H1 (cell line): ENCODE measurements around the gene LTB4R. TPM values are rescaled to one million over a fixed set of nuclear protein-coding genes. Genes with fewer than 3 reads are reported as not detected.

ENCODE experiments used
- BCL11A ChIP-seq, 2 experiments: IDR thresholded peaks; one replicate each; pipeline ENCODE4 v1.6.1; 2011; ENCODE audit warnings: low read depth in 2 of 2, low read length in 2 of 2, mild to moderate bottlenecking in 2 of 2
- BRCA1 ChIP-seq: IDR thresholded peaks from 2 replicates; pipeline ENCODE4 v1.6.1; 2012; ENCODE audit warnings: low read depth, low read length, improper control_type of control experiment
- EGR1 ChIP-seq: IDR thresholded peaks from 2 replicates; pipeline ENCODE4 v1.6.1; 2011; ENCODE audit warnings: low read depth, low read length, borderline replicate concordance
- EP300 ChIP-seq, 2 experiments: IDR thresholded peaks; 1 replicate in 1 of 2; 2 replicates in 1 of 2; pipeline ENCODE4 v1.6.1; 2011 to 2012; ENCODE audit warnings: low read depth in 2 of 2, low read length in 2 of 2, mild to moderate bottlenecking in 2 of 2, borderline replicate concordance in 1 of 2, inconsistent platforms in 1 of 2, moderate library complexity in 1 of 2
- FOSL1 ChIP-seq: IDR thresholded peaks from 2 replicates; pipeline ENCODE4 v1.6.1; 2011; ENCODE audit warnings: mild to moderate bottlenecking, low read depth, low read length, moderate library complexity; ENCODE audit not compliant: insufficient read depth
- KDM1A ChIP-seq: fragments of 200-600, 300-600 bp; sonication (generic); IDR thresholded peaks from 2 replicates; pipeline ENCODE4 v1.7.1; 2016; ENCODE audit warnings: mild to moderate bottlenecking, low read length, borderline replicate concordance
- PHF8 ChIP-seq: fragments of 200-600 bp; sonication (generic); conservative IDR thresholded peaks from 2 replicates; pipeline ENCODE4 v1.7.1; 2012; ENCODE audit warnings: low read depth, mild to moderate bottlenecking, inconsistent platforms, low read length, moderate library complexity
- POLR2AphosphoS5 ChIP-seq: IDR thresholded peaks from 2 replicates; pipeline ENCODE4 v1.6.1; 2011; ENCODE audit warnings: low read depth, low read length
- SIX5 ChIP-seq: IDR thresholded peaks from 2 replicates; pipeline ENCODE4 v1.6.1; 2011; ENCODE audit warnings: mild to moderate bottlenecking, low read depth, low read length
- SP2 ChIP-seq: IDR thresholded peaks from 2 replicates; pipeline ENCODE4 v1.6.1; 2012; ENCODE audit warnings: mild to moderate bottlenecking, low read length, inconsistent platforms
- SRF ChIP-seq: IDR thresholded peaks from 2 replicates; pipeline ENCODE4 v1.6.1; 2011; ENCODE audit warnings: mild to moderate bottlenecking, low read depth, low read length, moderate library complexity
- TCF12 ChIP-seq: IDR thresholded peaks from 2 replicates; pipeline ENCODE4 v1.6.1; 2011; ENCODE audit warnings: low read depth, mild to moderate bottlenecking, low read length
- polyA plus RNA-seq, 7 experiments: library from polyadenylated mRNA; depleted of rRNA in 3 of 7; stranded (reverse) in 5 of 7; unstranded in 2 of 7; fragments of >200 nt in 5 of 7; fragments of 200-250 nt in 2 of 7; gene quantifications; 1 replicate in 5 of 7; 2 replicates in 1 of 7; 4 replicates in 1 of 7; pipeline versions ENCODE4 v1.2.1 to v1.2.3, GENCODE V29; 2011 to 2013; ENCODE audit warnings: missing spikeins in 2 of 7, mixed read lengths in 2 of 7
- total RNA-seq: library from RNA; stranded (reverse); fragmentation: NEBNext Ultra II Directional; extraction: Animal tissue kit (Norgen Biotek cat#: 25700); gene quantifications from 2 replicates; pipeline ENCODE4 v1.2.1, GENCODE V29; 2021
- TF ChIP-seq, protein P1 (sequence below): IDR thresholded peaks from 2 replicates; pipeline ENCODE4 v1.6.1; 2011; ENCODE audit warnings: low read length, improper control_type of control experiment
- TF ChIP-seq, protein P2 (sequence below): IDR thresholded peaks from 2 replicates; pipeline ENCODE4 v1.6.1; 2012; ENCODE audit warnings: low read length, inconsistent platforms
- TF ChIP-seq, protein P3 (sequence below): IDR thresholded peaks from 2 replicates; pipeline ENCODE4 v1.6.1; 2011; ENCODE audit warnings: low read depth, mild to moderate bottlenecking, low read length; ENCODE audit not compliant: insufficient read depth

The LTB4R gene
- total and polyA plus RNA-seq, 2 of the 8 experiments (the other 6 are each of a cell fraction or from before 2014, with no cell fraction given): 4.1 to 6.7 TPM

DNA sequence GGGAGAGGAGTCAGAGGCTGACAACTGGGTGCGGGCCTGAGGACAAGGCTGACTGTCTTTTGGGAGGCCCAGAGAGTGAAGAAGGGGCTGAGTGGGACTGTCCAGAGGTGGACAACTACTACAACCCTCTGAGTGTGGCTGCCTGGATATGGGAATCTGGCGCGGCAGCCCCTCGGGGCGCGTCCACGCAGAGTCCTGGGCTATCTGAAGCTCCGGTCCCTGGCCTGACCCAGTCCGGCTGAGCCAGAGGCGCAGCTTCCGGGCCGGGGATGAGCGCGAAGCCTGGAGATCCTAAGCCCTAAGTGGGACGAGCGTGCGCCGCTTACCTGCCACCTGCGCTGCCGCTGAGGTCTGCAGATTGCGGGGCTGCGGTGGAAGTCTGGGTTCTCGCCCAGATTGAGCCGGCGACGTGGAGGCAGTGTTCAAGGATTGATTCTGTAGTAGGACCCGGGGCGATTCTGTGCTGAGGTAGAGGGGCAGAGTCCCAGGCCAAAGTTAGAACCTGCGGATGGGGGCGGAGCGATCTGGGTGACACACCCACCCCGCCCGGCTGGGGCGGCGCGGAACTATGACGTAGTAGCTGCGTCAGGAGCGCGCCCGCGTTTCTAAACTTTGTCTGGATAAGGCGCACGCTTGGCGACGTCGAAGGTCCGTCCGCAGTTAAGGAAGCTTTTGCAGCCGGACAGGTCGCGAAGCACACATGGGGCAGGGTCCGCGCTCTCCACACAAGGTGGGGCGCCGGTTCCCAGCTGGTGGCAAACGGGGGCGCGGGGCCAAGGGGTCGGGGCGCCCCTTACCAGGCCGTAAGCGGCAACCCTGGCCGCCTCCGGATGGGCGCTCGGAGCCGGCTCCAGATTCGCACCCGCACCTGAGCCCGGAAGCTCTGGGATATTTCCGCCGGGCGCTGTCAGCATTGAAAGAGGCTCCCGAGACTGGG is 11.8 kb upstream of the LTB4R start, which contains the start of the genes DHRS1 and NOP9 (continued):
- TF ChIP-seq POLR2AphosphoS5 (peak; percentile 86), BRCA1 (no peak; the same call in 1 of the 2 replicates), SP2 (no peak), KDM1A (no peak), PHF8 (peak; percentile 82), TCF12 (no peak), SIX5 (no peak), SRF (peak; percentile 91), FOSL1 (no peak), EP300 (IDR thresholded peaks at IDR 0.05; ENCODE audit: borderline replicate concordance in 1 of 2, low read depth in 2 of 2, low read length in 2 of 2) (peak in 1 of 2 experiments; percentile 10; a peak in 1 of 3 replicates), EGR1 (no peak), BCL11A (IDR thresholded peaks at IDR 0.05; ENCODE audit: low read depth in 2 of 2, low read length in 2 of 2) (no peak)
- TF ChIP-seq, protein P1, sequence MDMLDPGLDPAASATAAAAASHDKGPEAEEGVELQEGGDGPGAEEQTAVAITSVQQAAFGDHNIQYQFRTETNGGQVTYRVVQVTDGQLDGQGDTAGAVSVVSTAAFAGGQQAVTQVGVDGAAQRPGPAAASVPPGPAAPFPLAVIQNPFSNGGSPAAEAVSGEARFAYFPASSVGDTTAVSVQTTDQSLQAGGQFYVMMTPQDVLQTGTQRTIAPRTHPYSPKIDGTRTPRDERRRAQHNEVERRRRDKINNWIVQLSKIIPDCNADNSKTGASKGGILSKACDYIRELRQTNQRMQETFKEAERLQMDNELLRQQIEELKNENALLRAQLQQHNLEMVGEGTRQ: no peak
- TF ChIP-seq, protein P2, sequence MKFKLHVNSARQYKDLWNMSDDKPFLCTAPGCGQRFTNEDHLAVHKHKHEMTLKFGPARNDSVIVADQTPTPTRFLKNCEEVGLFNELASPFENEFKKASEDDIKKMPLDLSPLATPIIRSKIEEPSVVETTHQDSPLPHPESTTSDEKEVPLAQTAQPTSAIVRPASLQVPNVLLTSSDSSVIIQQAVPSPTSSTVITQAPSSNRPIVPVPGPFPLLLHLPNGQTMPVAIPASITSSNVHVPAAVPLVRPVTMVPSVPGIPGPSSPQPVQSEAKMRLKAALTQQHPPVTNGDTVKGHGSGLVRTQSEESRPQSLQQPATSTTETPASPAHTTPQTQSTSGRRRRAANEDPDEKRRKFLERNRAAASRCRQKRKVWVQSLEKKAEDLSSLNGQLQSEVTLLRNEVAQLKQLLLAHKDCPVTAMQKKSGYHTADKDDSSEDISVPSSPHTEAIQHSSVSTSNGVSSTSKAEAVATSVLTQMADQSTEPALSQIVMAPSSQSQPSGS: no peak
- TF ChIP-seq, protein P3, sequence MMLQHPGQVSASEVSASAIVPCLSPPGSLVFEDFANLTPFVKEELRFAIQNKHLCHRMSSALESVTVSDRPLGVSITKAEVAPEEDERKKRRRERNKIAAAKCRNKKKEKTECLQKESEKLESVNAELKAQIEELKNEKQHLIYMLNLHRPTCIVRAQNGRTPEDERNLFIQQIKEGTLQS: peak; percentile 96
